Measurements from ENCODE around the gene KCNT1. TPM values are rescaled to one million over a fixed set of nuclear protein-coding genes. Genes with fewer than 3 reads are reported as not detected.

KCNT1 gene
- total RNA-seq, 2 donors from 2014 or later, result 0.08 TPM; not detected in 1

DNA sequence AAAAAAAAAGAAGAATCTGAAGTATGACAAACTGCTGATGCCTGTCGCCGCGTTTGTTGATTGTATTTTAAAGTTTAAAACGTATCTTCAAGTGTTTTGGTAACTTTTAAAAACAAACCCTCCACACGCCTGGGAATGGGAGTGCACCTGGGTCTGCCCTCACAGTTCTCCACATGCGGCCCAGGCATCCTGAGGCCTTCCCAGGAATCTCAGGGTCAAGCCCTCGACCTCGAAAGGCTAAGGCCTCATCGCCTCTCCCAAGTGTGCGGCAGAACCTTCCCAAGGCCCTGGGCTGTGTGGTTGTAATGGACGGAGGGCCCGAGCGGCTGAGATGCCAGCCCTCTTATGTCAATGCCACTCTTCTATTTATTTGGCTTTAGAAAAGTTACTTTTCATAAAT lies 111.0 kb downstream of the KCNT1 start:
- TF ChIP-seq, protein P1, sequence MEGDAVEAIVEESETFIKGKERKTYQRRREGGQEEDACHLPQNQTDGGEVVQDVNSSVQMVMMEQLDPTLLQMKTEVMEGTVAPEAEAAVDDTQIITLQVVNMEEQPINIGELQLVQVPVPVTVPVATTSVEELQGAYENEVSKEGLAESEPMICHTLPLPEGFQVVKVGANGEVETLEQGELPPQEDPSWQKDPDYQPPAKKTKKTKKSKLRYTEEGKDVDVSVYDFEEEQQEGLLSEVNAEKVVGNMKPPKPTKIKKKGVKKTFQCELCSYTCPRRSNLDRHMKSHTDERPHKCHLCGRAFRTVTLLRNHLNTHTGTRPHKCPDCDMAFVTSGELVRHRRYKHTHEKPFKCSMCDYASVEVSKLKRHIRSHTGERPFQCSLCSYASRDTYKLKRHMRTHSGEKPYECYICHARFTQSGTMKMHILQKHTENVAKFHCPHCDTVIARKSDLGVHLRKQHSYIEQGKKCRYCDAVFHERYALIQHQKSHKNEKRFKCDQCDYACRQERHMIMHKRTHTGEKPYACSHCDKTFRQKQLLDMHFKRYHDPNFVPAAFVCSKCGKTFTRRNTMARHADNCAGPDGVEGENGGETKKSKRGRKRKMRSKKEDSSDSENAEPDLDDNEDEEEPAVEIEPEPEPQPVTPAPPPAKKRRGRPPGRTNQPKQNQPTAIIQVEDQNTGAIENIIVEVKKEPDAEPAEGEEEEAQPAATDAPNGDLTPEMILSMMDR (IDR thresholded peaks at IDR 0.05), result no peak
- Histone ChIP-seq H3K4me1 (no peaks in the 10 kb centered on the region), H3K9ac (ENCODE audit: low read depth in 2 of 2, low read length in 2 of 2) (no peak overlapping the region), H3K27ac (no peak overlapping the region), H3K4me3 (no peak overlapping the region), H3K27me3 (no peaks in the 10 kb centered on the region), H3K36me3 (no peaks in the 10 kb centered on the region), H3K9me3 (no peaks in the 10 kb centered on the region)
- intact Hi-C loops (cut with DNase I), result no loop called here
- DNase-seq, result no peak

DNA sequence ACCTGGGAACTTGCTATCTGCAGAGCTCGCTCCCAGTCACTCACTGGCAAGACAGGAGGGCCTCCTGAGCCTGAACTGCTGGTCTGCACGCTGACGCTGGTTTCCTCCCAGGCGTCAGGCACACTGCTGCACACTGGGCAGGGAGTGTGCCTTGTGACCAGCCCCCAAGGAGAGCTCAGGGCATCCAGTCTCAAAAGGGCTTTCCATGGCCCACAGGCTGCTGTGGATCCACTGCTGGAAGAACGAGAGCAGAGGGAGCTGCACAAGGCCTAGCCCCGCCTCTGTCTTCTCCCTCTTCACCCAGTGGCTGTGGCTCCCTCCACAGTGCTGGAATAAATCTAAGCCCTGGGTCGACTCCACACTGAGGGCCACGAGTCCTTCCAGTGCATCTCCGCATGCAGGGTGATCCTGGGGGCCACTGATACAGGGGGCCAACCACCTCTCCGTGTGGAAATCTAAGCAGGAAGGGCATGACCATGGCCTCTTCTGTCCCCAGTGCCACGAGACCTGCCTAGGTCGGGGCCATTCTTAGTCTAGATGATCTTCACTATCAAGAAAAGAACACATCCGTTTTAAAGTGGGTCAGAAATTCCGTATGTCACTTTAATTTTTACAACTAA lies 111.8 kb downstream of the KCNT1 start:
- Histone ChIP-seq H3K4me1 (no peaks in the 10 kb centered on the region), H3K9ac (ENCODE audit: low read depth in 2 of 2, low read length in 2 of 2) (no peak overlapping the region), H3K4me3 (no peak overlapping the region), H3K27me3 (no peaks in the 10 kb centered on the region), H3K27ac (no peak overlapping the region), H3K36me3 (no peaks in the 10 kb centered on the region), H3K9me3 (no peaks in the 10 kb centered on the region)
- no peak for DNase-seq
- TF ChIP-seq, protein P1 (IDR thresholded peaks at IDR 0.05), result no peak
- intact Hi-C loops (cut with DNase I), result no loop called here

DNA sequence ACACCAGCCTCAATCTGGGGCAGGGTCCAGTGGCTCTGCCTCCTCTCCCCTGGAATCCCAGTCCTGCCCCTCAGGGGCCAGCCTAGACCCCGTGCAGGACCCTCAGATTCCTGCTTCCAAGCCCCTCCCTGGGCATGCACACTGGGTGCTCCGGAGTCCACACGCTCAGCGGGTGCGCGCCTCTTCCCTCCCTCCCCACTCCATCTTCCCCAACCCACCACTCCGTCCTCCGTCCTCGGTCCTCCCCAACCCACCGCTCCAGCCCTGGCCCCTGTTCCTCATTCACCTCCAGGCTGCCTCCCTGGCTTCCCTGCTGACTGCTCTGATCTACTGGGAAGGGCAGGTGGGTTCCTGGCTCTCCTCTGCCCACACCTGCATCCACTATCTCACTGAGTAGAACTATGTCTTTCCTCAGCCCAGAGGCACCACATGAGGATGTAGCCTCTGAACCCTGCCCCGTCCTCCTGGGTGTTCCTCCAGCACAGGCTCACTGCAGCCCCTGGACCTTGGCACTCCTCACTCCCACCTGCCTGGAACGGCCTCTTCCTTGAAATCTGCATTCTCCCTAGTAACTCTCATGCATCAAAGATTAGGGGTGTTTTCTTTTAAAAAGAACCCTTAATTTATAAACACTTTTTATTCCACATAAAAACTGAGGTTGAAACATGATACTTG lies 112.6 kb downstream of the KCNT1 start:
- Histone ChIP-seq H3K36me3 (no peaks in the 10 kb centered on the region), H3K27me3 (no peaks in the 10 kb centered on the region), H3K4me1 (no peaks in the 10 kb centered on the region), H3K9me3 (no peaks in the 10 kb centered on the region), H3K9ac (ENCODE audit: low read depth in 2 of 2, low read length in 2 of 2) (no peak overlapping the region), H3K27ac (no peak overlapping the region), H3K4me3 (no peak overlapping the region)
- TF ChIP-seq, protein P1 (IDR thresholded peaks at IDR 0.05), result no peak
- intact Hi-C loops (cut with DNase I), result no loop called here
- no peak for DNase-seq

DNA sequence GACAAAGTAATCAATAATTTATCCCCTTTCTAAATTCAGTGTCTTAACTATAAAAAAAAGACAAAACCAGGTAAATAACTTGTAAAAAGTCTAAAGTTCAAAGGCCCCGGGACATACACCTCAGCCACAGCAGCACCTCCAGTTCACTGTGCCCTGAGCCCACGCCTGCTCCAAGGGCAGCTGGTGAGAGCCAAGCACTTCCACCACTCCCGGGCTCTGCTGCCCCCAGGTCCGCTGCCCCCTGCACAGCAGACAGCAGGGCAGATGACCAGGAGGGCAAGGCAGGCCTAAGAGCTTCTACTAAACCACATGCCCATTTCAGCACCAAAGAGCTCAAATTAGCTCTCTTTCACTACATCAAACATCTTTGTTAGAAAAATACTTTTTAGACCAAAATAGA lies 113.4 kb downstream of the KCNT1 start:
- H3K9me3 ChIP-seq, result no peaks in the 10 kb centered on the region
- H3K27ac ChIP-seq, result no peak overlapping the region
- intact Hi-C loops (cut with DNase I), result no loop called here
- no peaks in the 10 kb centered on the region for H3K4me1 ChIP-seq
- no peaks in the 10 kb centered on the region for H3K27me3 ChIP-seq
- no peaks in the 10 kb centered on the region for H3K36me3 ChIP-seq
- H3K4me3 ChIP-seq, result no peak overlapping the region
- no peak overlapping the region for H3K9ac ChIP-seq (ENCODE audit: low read depth in 2 of 2, low read length in 2 of 2)
- TF ChIP-seq, protein P1 (IDR thresholded peaks at IDR 0.05), result no peak
- no peak for DNase-seq

DNA sequence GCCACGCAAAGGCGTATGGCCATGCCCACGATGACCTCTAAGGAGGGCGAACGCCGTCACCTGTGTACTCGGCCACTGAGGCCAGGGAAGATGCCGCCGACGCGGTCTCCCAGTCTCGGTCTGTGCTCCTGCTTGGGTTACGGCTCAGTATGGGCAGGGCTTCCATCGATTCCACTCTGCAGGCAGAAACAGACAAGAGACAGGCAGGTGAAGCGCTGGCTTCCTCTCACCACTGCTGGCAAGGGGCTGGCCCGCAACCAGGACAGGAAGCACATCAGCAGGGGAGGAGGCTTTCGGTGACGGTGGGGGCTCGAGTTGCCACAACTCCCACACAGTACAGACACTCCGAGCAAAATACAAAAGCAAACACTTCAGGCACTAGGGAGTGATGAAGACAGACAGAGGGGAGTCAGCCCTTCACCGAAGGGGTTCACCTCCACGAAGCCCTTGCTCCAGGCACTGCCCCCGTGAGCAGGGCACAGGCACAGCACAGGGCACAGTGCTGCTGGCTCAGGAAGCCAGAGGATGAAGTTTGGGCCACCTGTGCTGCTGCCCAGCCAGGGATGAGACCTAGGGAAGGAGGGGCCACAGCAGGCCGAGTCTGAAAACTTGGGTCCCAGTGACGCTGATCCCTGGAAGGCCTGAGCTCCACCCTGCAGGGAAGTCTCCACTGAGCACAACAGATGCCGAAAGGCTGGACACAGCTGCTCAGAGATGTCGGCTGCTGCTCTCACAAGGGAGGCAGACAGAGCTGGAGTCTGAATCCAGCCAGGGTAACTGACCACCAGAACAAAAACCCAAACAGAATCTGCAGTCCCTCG lies 114.1 kb downstream of the KCNT1 start:
- H3K4me3 ChIP-seq, result no peak overlapping the region
- no peak for DNase-seq
- H3K27ac ChIP-seq, result no peak overlapping the region
- no peaks in the 10 kb centered on the region for H3K4me1 ChIP-seq
- H3K36me3 ChIP-seq, result no peaks in the 10 kb centered on the region
- no peak overlapping the region for H3K9ac ChIP-seq (ENCODE audit: low read depth in 2 of 2, low read length in 2 of 2)
- TF ChIP-seq, protein P1 (IDR thresholded peaks at IDR 0.05), result no peak
- H3K27me3 ChIP-seq, result no peaks in the 10 kb centered on the region
- H3K9me3 ChIP-seq, result no peaks in the 10 kb centered on the region
- intact Hi-C loops (cut with DNase I), result no loop called here

All from colonic mucosa (tissue), 4 donors.